Spleen (tissue), 7 donors: ENCODE results near the gene SNCAIP.

Source experiments
- CTCF ChIP-seq, 11 experiments: fragments of 200-600 bp in 7 of 11; fragments of 450-650 bp in 4 of 11; sonication (generic) in 4 of 11; IDR thresholded peaks in 8 of 11; conservative IDR thresholded peaks in 3 of 11; 1 replicate in 7 of 11; 2 replicates in 4 of 11; pipeline versions ENCODE4 v1.4.0 to v1.8.0; 2016 to 2021; ENCODE audit warnings: antibody characterized with exemption in 11 of 11, inconsistent platforms in 4 of 11, mild to moderate bottlenecking in 1 of 11
- POLR2A ChIP-seq, 3 donors: fragments of 450-650 bp; IDR thresholded peaks; one replicate each; pipeline ENCODE4 v1.5.1; 2017; ENCODE audit warnings: antibody characterized with exemption in 3 of 3, mild to moderate bottlenecking in 1 of 3
- POLR2AphosphoS5 ChIP-seq, 3 donors: sonication (generic); formaldehyde crosslinking; IDR thresholded peaks; one replicate each; pipeline ENCODE4 v1.5.1; 2017; ENCODE audit warnings: antibody characterized with exemption in 3 of 3
- donor health status: DM: no; HTN: no; CAD: no; lungs with moderate emphysema.
- donor health status: DM: no; HTN: no; CAD: no.
- donor health status: DM: no; HTN: no; CAD: no.

- no peak for TF ChIP-seq POLR2AphosphoS5 (IDR thresholded peaks at IDR 0.05)
- no peak for TF ChIP-seq CTCF (IDR thresholded peaks at IDR 0.05 in 8 of 11, conservative IDR thresholded peaks at IDR 0.05 in 3 of 11)
- no peak for TF ChIP-seq POLR2A (IDR thresholded peaks at IDR 0.05)
Measured at GRCh38 chr5:122394284-122394930, 82.4 kb downstream of the SNCAIP start.
